Stomach (tissue), 9 donors: Measurements from ENCODE around the gene TJP1. TPM values are rescaled to one million over a fixed set of nuclear protein-coding genes. Genes with fewer than 3 reads are reported as not detected.
"Not testable (repeated sequence)": the region's sequence is repeated elsewhere in the genome, so short reads cannot be mapped to it uniquely, and the experiment has no call there.

Source experiments
- DNase-seq, 2 donors: peaks; one replicate each; pipeline versions ENCODE4 v3.0.0 to v3.0.0-alpha.2; 2013 to 2019
- H3K27ac ChIP-seq, 5 donors: fragments of 200-600 bp in 4 of 5; sonication (generic) in 4 of 5; one replicate each; pipeline ENCODE4 v1.5.1; 2013 to 2019; ENCODE audit warnings: mild to moderate bottlenecking in 1 of 5, moderate library complexity in 1 of 5
- H3K27me3 ChIP-seq, 3 donors: fragments of 200-600 bp; sonication (generic); one replicate each; pipeline ENCODE4 v1.5.1; 2017 to 2019; ENCODE audit warnings: mixed run types in 1 of 3
- H3K36me3 ChIP-seq, 4 donors: fragments of 200-600 bp; sonication (generic); 1 replicate in 3 of 4; 2 replicates in 1 of 4; pipeline ENCODE4 v1.5.1; 2016 to 2019
- H3K4me1 ChIP-seq, 4 donors: fragments of 200-600 bp; sonication (generic); one replicate each; pipeline ENCODE4 v1.5.1; 2016 to 2019
- H3K4me3 ChIP-seq, 4 donors: fragments of 200-600 bp; sonication (generic) in 3 of 4; one replicate each; pipeline ENCODE4 v1.5.1; 2016 to 2019; ENCODE audit warnings: mild to moderate bottlenecking in 1 of 4
- H3K9me3 ChIP-seq, 4 donors: fragments of 200-600 bp; sonication (generic); one replicate each; pipeline ENCODE4 v1.5.1; 2016 to 2019
- CTCF ChIP-seq, 7 experiments: fragments of 450-650 bp in 4 of 7; fragments of 200-600 bp in 3 of 7; sonication (generic) in 3 of 7; IDR thresholded peaks; one replicate each; pipeline ENCODE4 v1.5.1; 2016 to 2019; ENCODE audit warnings: antibody characterized with exemption in 7 of 7, control low read depth in 2 of 7, mild to moderate bottlenecking in 1 of 7
- EP300 ChIP-seq: sonication (generic); formaldehyde crosslinking; IDR thresholded peaks from one replicate; pipeline ENCODE4 v1.6.1; 2017; ENCODE audit warnings: antibody characterized with exemption
- POLR2A ChIP-seq, 4 donors: fragments of 450-650 bp; IDR thresholded peaks; one replicate each; pipeline ENCODE4 v1.6.1; 2016; ENCODE audit warnings: antibody characterized with exemption in 4 of 4, control low read depth in 2 of 4, mild to moderate bottlenecking in 1 of 4, moderate library complexity in 1 of 4
- POLR2AphosphoS5 ChIP-seq, 3 donors: sonication (generic); formaldehyde crosslinking; IDR thresholded peaks; one replicate each; pipeline ENCODE4 v1.6.1; 2016; ENCODE audit warnings: antibody characterized with exemption in 3 of 3
- WGBS, 5 donors: extraction: QIAGEN DNeasy Blood & Tissue Kit in 3 of 5; methylation state at CpG; one replicate each; pipeline versions ENCODE4 v1.1.5 to v1.1.7; 2013 to 2018; 5-methylcytosine and 5-hydroxymethylcytosine counted together
- intact Hi-C: fragments of 100-400 bp; cut with DNase I; formaldehyde crosslinking; loops from one replicate; pipeline ENCODE4 v1.15.1; 2023; ENCODE audit warnings: low total_unique reads
- polyA plus RNA-seq, 3 donors: library from polyadenylated mRNA; stranded (reverse); fragments of 200-250 nt; gene quantifications; one replicate each; pipeline ENCODE4 v1.2.3, GENCODE V29; 2013
- total RNA-seq, 5 donors: library from RNA; depleted of rRNA; stranded (reverse); fragments of >200 nt; gene quantifications; one replicate each; pipeline versions ENCODE4 v1.1.0 to v1.2.3, GENCODE V29; 2014 to 2016
- donor health status: healthy with polysubstance abuse.
- donor health status: Bipolar disorder and iron deficiency.
- donor health status: healthy.

TJP1 gene
- total and polyA plus RNA-seq, 8 donors: 12.3 to 167 (median 70.7) TPM

GRCh38 chr15:29787767-29788166 is 34.5 kb downstream of the TJP1 start:
- intact Hi-C loops: no loop called here
- no peak for TF ChIP-seq POLR2A (IDR thresholded peaks at IDR 0.05)
- no peak for TF ChIP-seq EP300
- TF ChIP-seq CTCF (IDR thresholded peaks at IDR 0.05): no peak
- no peak for TF ChIP-seq POLR2AphosphoS5 (IDR thresholded peaks at IDR 0.05)
- no peak overlapping the region for H3K27ac ChIP-seq
- no peaks in the 10 kb centered on the region for H3K36me3 ChIP-seq
- no peaks in the 10 kb centered on the region for H3K27me3 ChIP-seq
- no peaks in the 10 kb centered on the region for H3K9me3 ChIP-seq
- peaks cover 0 to 25% (median 10%) of the 10 kb centered on the region in 4 donors for H3K4me1 ChIP-seq
- no peak overlapping the region for H3K4me3 ChIP-seq
- DNase-seq: no peak

- TF ChIP-seq EP300 (no peak), POLR2AphosphoS5 (IDR thresholded peaks at IDR 0.05) (no peak), POLR2A (IDR thresholded peaks at IDR 0.05) (no peak), CTCF (IDR thresholded peaks at IDR 0.05) (no peak)
- Histone ChIP-seq H3K9me3 (no peaks in the 10 kb centered on the region), H3K36me3 (no peaks in the 10 kb centered on the region), H3K4me1 (peaks cover 0 to 29% (median 10%) of the 10 kb centered on the region in 4 donors), H3K27me3 (no peaks in the 10 kb centered on the region), H3K4me3 (no peak overlapping the region), H3K27ac (no peak overlapping the region)
- DNase-seq: no peak
- intact Hi-C loops: no loop called here
- 89 to 98% (median 93%) methylated on average over 1 of the region's 1 CpG for WGBS, 5 donors
Observed at GRCh38 chr15:29785642-29786041, 36.6 kb downstream of the TJP1 start.

GRCh38 chr15:29785136-29785535 is 37.1 kb downstream of the TJP1 start:
- H3K4me1 ChIP-seq: peaks cover 0 to 29% (median 10%) of the 10 kb centered on the region in 4 donors
- no peaks in the 10 kb centered on the region for H3K27me3 ChIP-seq
- WGBS, 5 donors: 82 to 88% (median 85%) methylated on average over 2 of the region's 2 CpGs

GRCh38 chr15:29784413-29784812 is 37.9 kb downstream of the TJP1 start:
- no peak overlapping the region for H3K27ac ChIP-seq
- 76 to 91% (median 88%) methylated on average over 7 of the region's 7 CpGs for WGBS, 5 donors
- TF ChIP-seq EP300: no peak
- no peak for TF ChIP-seq POLR2A (IDR thresholded peaks at IDR 0.05)
- no peak for TF ChIP-seq CTCF (IDR thresholded peaks at IDR 0.05)

More at GRCh38 chr15:29785136-29785535, 37.1 kb downstream of the TJP1 start:
- no peak overlapping the region for H3K4me3 ChIP-seq
- no peaks in the 10 kb centered on the region for H3K9me3 ChIP-seq
- intact Hi-C loops: no loop called here
- TF ChIP-seq CTCF (IDR thresholded peaks at IDR 0.05): no peak
- no peak for TF ChIP-seq POLR2A (IDR thresholded peaks at IDR 0.05)
- no peak for TF ChIP-seq EP300
- no peak for TF ChIP-seq POLR2AphosphoS5 (IDR thresholded peaks at IDR 0.05)
- no peaks in the 10 kb centered on the region for H3K36me3 ChIP-seq
- no peak overlapping the region for H3K27ac ChIP-seq
- DNase-seq: no peak

GRCh38 chr15:29782816-29783215 is 39.5 kb downstream of the TJP1 start:
- H3K9me3 ChIP-seq, H3K27ac ChIP-seq, H3K36me3 ChIP-seq, H3K4me3 ChIP-seq, intact Hi-C loops, H3K27me3 ChIP-seq, DNase-seq: not testable (repeated sequence)
- WGBS, 5 donors: 70 to 87% (median 82%) methylated on average over 8 of the region's 8 CpGs
- peaks cover 0 to 28% (median 13%) of the 10 kb centered on the region in 4 donors for H3K4me1 ChIP-seq

More at GRCh38 chr15:29784413-29784812, 37.9 kb downstream of the TJP1 start:
- no peaks in the 10 kb centered on the region for H3K27me3 ChIP-seq
- no peak for DNase-seq
- H3K4me1 ChIP-seq: peaks cover 0 to 26% (median 10%) of the 10 kb centered on the region in 4 donors
- intact Hi-C loops: no loop called here
- no peak overlapping the region for H3K4me3 ChIP-seq
- no peaks in the 10 kb centered on the region for H3K9me3 ChIP-seq
- H3K36me3 ChIP-seq: no peaks in the 10 kb centered on the region
